GM21723 (cell line): Measurements from ENCODE around the gene TUBA4A.
"Not testable (repeated sequence)": the region's sequence is repeated elsewhere in the genome, so short reads cannot be mapped to it uniquely, and the experiment has no call there.

Experiments used
- ATAC-seq: cut with Tn5 transposase; IDR thresholded peaks from one replicate; pipeline ENCODE4 v1.9.1; 2021; ENCODE audit warnings: mild to moderate bottlenecking, moderate library complexity; ENCODE audit not compliant: unreplicated experiment

Gene TUBA4A

DNA sequence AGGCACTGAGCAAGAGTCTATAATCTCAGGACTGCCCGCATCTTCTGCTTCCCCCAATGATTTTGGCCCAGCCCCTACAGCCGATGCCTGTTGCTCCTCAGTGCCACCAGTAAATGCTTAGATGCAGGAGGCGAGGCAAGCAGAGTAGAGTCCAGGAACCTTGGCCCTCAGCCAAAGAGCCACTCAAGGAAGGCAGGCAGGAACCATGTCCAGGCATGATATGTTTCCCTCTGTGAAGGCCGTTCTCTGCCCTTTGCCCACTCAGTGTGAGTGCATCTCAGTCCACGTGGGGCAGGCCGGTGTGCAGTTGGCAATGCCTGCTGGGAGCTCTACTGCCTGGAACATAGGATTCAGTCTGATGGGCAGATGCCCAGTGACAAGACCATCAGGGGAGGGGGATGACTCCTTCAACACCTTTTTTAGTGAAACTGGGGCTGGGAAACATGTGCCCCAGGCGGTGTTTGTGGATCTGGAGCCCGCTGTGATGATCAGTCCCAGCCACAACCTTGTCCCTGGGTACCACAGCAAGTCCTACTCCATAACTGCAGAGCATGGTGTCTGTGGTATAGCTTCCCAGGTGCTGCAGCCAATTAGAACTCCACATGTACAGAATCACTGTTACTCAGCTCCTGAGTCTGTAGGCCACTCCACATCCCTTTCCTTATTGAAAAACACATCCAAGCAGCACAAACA lies 15.8 kb upstream of the TUBA4A start:
- no peak for ATAC-seq

- no peak for ATAC-seq
Measured at GRCh38 chr2:219268294-219268693, 14.6 kb upstream of the TUBA4A start.

GRCh38 chr2:219266886-219267285 lies 13.2 kb upstream of the TUBA4A start:
- no peak for ATAC-seq

DNA sequence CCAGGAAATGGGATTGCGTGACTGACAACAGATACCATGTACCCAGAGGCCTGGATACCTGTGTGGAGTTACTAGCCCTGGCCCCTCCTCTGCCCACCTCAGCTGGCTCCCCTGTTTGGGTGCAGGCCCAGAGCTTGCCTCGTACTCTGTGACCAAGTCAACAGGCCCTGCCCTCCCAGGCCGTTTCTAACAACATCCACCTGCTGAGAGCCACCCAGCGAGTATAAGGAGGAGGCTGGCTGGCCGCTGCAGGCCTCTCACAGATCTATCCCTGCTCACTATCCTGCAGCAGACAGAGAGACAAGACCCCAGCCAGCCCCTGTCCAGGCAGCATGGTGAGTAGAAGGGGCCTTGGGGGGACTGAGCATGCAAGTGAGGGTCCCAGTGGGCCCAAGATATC lies 12.5 kb upstream of the TUBA4A start:
- ATAC-seq: no peak

- ATAC-seq: no peak
Measured at GRCh38 chr2:219261024-219261855, 7.5 kb upstream of the TUBA4A start.

- not testable (repeated sequence) for ATAC-seq
Measured at GRCh38 chr2:219258942-219259341, 5.2 kb upstream of the TUBA4A start.

GRCh38 chr2:219254590-219255201 lies 978 bp upstream of the TUBA4A start:
- ATAC-seq: peak; percentile 35

DNA sequence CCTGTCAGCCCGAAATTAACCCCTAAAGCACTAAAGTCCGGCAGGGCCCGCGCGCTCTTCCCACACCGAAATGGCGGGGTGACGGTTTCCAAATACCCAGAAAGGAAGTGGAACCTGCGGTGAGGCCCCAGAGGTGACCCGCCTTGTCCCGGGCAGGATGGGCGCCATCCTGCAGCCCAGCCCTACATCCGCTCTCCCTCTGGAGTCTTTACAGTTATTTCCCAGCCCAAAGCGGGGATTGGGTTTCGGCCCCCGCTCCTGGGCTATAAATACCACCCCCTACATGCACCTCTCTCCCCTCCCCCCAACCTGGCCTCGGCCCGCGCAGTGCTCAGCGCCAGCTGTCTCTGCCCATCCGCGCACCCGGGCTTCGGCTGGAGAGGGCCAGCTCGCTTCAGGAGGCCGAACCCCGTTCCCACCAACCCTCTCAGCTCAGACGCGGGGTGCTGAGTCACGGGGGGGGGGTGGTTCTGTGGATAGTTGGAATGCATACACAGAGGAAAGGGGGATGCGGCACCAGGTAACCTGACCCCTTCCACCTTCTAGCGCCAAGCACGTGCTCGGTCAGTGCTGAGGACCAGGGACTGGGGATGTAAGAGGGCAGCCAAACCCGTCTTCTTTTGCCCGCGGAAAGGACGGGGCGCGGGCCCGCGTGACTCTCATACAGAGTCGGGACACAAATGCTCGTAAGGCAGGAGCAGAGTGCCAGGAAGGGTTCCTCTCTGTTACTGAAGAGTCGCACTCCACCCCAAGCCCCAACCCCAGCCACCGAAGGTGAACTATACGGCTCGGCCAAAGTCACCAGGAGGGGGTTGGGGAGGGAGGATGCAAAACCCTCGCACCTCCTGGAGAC lies 592 bp downstream of the TUBA4A start, which contains the start of gene TUBA4B:
TSS of gene TUBA4B (plus strand) at position 344 of the 853 bp plus-strand sequence. CDS start at position 509, 165 bp downstream.
- peak; percentile 12 for ATAC-seq

- no peak for ATAC-seq
Measured at GRCh38 chr2:219252570-219252899, 1.2 kb downstream of the TUBA4A start.

DNA sequence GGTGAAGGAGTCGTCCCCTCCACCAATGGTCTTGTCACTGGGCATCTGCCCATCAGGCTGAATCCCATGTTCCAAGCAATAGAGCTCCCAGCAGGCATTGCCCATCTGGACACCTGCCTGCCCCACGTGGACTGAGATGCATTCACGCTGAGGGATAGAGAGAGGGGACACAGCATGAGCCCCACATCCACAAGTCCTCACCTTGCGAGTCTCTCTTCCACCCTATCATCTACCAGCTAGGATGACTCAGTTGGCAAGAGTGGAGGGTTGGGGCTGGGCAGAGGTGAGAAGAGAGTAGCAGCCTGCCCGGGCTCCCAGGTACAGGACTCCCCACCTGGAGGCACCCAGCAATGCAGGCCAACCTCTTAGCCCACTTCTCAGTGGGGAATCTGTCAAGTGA lies 1.6 kb downstream of the TUBA4A start:
- no peak for ATAC-seq

- no peak for ATAC-seq
Measured at GRCh38 chr2:219251656-219252055, 2.1 kb downstream of the TUBA4A start.

- no peak for ATAC-seq
Measured at GRCh38 chr2:219250049-219250781, 3.5 kb downstream of the TUBA4A start.

DNA sequence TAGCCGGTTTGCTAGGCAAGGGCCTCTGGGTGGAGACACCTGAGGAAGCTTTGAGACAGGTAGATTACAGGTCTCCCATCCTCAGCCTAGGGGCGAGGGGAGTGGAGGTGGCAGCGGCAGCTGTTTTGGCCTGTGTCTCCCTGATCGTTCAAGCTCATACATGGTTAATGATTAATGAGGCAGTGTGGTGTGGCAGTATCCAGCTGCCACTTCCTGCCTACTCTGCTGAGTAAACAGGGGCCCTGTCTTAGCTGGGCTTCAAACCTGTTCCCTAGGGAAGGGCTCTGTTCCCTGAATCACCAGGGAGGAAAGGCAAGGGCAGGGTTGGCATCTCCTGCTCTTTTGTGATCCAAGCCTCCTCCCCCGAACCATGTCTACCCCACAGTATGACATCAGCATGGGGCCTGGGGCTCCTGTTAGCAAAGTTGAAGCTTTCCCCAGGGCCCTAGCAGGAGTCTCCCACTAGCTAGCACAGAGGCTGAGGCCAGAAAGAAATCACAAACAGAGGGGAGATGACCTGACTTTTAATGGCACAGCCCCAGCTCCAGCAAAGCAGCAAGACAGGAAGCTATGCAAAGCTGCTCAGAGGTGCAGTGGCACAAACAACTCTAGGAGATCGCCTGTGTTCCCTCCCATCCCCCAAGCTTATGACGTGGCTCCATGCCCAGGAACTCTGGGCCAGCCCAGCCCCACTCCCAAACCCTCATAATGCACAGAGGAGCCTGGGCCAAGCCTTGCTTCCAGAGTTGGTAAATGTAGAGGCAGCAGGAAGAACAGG lies 4.3 kb downstream of the TUBA4A start:
- ATAC-seq: peak; percentile 27

GRCh38 chr2:219248845-219249202 lies 4.9 kb downstream of the TUBA4A start:
- ATAC-seq: no peak

DNA sequence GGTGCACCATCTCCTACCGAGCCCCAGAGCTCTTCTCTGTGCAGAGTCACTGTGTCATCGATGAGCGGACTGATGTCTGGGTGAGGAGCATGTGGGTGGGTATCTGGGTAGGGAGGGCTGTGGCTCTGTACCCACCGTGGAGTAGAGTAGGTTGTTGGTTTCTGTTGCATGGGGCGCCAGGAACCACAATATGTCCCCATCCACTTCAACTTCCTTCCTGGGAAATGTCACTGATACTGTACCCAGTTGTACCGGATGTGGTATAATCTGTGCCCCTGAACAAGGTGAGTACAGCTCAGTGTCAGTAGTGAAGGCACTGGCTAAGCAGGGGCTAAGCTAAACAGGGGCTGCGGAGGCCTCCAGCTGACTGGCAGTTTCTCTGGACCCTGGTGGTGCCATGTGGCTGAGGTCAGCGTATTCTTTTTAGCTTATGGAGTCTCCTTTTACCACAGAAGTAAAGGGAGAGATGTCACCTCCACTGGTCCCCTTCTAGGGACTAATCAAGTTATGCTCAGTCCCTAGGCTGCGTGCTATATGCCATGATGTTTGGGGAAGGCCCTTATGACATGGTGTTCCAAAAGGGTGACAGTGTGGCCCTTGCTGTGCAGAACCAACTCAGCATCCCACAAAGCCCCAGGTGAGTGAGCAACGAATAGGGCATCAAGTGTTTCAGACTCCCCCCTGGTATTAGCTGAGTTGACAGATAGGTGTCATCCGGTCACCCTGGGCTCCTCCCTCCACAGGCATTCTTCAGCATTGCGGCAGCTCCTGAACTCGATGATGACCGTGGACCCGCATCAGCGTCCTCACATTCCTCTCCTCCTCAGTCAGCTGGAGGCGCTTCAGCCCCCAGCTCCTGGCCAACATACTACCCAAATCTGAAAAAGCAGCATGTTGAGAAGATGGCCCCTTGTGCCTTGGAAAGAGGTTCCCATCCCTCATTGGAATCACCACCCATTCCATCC lies 5.8 kb downstream of the TUBA4A start:
- ATAC-seq: no peak

GRCh38 chr2:219246559-219246958 lies 7.2 kb downstream of the TUBA4A start:
- ATAC-seq: no peak

GRCh38 chr2:219245899-219246230 lies 7.9 kb downstream of the TUBA4A start:
- no peak for ATAC-seq

GRCh38 chr2:219245148-219245898 lies 8.4 kb downstream of the TUBA4A start, which contains the start of the genes GLB1L and STK16:
TSS of gene GLB1L (minus strand) at chr2:219245444. CDS start at chr2:219243573, 1,871 bp downstream.
TSS of gene STK16 (plus strand) at chr2:219245479. CDS start at chr2:219246000, 521 bp downstream.
- peak; percentile 77 for ATAC-seq
